CD4-positive, alpha-beta T cell treated with Interleukin-12 subunit alpha and Interleukin-12 subunit beta, for 1 hour (primary cell): ENCODE measurements around the gene MEI4.
"Not testable (repeated sequence)": the region's sequence is repeated elsewhere in the genome, so short reads cannot be mapped to it uniquely, and the experiment has no call there.

Source experiments
- DNase-seq: peaks from one replicate; pipeline ENCODE4 v3.0.0-alpha.2; 2020

MEI4 gene

DNA sequence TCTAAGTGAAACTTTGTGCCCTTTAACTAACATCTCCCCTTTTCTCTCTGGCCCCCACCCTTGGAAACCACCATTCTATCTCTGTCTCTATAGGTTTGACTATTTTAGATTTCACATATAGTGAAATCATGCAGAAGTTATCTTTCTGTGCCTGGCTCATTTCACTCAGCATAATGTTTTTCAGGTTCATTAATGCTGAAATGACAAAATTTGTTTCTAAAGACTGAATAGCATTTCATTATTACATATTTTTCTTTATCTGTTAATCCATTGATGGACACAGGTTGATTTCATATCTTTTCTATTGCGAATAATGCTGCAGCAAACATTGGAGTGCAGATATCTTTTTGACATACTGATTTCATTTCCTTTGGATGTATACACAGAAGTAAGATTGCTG is 30.7 kb downstream of the MEI4 start:
- DNase-seq, result no peak

DNA sequence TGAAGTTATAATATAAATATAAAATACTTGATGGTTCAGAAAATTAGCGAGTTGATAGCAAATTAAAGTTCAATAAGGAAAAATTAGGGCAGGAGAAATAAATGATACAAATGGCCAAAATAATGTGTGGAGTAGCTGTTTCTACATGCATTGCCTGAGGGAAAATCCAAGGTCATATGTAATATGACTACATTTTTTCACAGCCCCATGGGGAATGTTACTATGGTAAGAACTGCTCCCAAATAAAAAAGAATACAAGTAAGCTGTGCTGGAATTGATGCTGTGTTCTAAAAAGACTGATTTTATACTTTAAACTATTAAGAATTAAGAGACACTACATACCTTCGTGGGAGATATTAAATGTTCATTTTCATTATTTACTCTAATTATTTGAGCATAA is 34.1 kb downstream of the MEI4 start:
- no peak for DNase-seq

DNA sequence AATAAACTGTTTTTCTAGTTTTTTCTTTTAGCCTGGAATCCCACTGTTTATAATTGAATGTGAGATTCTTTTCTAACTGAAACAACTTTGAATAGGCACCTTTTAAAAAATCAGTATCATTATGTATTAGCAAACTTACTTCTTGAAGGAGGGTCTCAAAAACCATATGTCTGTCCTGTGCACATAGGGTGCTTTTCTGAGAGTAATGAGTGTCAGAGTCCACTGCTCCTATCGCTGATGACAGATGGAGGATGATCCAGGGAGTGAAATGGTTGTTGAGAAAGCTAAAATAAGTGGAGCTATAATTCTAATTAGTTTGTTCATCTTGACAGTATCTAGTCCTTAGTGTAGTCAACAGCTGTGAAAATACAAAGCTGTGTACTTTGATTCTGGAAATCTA is 35.8 kb downstream of the MEI4 start:
- no peak for DNase-seq

DNA sequence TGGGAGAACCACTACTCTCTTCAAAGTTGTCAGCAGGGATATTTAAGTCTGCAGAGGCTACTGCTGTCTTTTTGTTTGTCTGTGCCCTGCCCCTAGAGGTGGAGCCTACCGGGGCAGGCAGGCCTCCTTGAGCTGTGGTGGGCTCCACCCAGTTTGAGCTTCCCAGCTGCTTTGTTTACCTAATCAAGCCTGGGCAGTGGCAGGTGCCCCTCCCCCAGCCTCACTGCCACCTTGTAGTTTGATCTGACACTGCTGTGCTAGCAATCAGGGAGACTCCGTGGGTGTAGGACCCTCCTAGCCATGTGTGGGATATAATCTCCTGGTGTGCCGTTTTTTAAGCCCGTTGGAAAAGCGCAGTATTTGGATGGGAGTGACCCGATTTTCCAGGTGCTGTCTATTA is 47.3 kb downstream of the MEI4 start:
- DNase-seq, result not testable (repeated sequence)

DNA sequence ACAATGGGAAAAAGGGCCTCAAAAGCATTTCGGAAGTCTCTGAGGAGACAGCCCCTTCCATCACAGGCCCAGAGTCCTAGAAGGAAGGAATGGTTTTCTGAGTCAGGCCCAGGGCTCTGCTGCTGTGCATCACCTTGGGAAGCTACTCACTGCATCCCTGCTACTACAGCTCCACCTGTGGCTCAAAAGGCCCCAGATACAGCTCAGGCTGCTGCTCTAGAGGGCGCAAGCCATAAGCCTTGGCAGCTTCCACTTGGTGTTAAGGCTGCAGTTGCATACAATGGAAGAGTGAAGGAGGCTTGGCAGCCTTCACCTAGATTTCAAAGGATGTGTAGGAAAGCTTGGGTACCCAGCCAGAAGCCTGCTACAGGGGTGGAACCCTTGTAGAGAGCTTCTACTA is 54.8 kb downstream of the MEI4 start:
- no peak for DNase-seq

DNA sequence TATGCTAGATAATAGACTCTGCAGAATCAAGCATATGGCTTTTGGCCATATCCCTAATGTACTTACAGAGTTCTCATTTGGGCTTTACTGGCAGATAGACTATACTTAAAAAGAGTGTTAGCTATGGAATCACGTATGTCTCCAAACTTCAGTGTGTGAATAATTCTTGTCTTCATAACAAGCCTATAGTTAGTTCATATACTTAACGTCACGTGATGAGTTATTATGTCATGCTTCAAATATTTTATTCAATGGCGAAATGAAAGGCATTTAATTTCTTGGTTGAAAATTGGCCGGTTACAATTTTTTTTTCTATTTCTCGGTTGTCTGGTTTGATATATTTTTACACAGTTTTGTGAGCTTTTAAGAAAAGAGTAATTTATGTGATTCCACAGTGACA is 62.7 kb downstream of the MEI4 start:
- no peak for DNase-seq

DNA sequence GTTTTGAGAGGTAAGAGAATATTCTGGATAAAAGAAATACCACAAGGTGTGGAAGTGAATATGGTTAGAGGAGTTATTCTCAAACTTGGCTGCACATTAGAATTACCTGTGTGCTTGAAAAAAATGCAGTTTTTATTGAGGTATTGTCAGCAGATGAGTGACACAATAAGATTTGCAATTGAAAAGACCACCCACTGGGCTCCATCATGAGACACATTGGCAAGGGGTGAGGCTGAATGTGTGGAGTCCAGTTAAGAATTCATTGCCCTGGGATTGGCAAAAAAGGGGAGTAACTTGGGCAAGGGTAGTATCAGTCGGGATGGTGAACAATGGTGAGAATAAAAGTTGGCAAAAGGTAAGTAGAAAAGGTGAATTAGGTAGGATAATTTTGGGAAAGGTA is 63.5 kb downstream of the MEI4 start:
- no peak for DNase-seq

DNA sequence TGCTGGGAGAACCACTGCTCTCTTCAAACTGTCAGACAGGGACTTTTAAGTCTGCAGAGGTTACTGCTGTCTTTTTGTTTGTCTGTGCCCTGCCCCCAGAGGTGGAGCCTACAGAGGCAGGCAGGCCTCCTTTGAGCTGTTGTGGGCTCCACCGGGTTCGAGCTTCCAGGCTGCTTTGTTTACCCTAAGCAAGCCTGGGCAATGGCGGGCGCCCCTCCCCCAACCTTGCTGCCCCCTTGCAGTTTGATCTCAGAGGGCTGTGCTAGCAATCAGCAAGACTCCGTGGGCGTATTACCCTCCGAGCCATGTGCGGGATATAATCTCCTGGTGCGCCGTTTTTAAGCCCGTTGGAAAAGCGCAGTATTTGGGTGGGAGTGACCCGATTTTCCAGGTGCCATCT is 83.2 kb downstream of the MEI4 start:
- DNase-seq, result not testable (repeated sequence)

DNA sequence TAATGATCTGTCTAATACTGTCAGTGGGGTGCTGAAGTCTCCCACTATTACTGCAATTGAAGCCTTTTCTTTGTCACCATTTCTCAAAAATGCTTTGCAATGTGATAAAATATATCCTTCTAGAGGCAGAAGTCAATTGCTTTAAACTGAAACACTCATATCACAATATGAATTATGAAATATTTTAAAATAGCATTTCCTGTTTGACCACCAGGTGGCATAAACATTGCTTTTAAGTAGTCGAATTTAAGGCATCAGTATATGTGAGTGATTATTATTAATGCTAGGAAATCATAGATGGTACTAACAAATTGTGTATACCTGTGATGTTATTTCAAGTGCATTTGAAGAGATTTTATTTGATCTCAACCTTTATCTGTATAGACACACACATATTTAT is 87.5 kb downstream of the MEI4 start:
- DNase-seq, result no peak

DNA sequence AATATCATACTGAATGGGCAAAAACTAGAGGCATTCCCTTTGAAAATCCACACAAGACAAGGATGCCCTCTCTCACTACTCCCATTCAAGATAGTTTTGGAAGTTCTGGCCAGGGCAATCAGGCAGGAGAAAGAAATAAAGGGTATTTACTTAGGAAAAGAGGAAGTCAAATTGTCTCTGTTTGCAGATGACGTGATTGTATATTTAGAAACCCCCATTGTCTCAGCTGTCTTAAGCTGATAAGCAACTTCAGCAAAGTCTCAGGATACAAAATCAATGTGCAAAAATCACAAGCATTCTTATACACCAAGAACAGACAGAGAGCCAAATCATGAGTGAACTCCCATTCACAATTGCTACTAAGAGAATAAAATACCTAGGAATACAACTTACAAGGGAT is 99.3 kb downstream of the MEI4 start:
- DNase-seq, result not testable (repeated sequence)

DNA sequence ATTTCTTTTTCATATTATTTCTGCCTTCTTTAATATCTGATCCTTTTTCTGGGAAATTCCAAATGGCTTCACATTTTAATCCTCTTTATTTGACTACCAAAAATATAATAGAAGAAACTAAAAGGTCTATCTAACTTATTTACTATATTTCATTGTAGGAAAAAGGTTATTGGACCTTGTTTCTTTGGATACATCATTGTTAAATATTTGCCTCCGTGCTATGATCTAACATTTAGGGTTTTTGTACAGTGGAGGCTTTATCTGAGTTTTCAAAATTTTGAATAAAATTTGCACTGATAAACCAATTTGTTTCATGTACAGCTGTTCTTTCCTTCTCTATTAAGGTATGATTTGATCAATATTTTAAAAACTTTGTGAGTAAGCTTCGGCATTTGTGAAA is 109.5 kb downstream of the MEI4 start:
- DNase-seq, result no peak

DNA sequence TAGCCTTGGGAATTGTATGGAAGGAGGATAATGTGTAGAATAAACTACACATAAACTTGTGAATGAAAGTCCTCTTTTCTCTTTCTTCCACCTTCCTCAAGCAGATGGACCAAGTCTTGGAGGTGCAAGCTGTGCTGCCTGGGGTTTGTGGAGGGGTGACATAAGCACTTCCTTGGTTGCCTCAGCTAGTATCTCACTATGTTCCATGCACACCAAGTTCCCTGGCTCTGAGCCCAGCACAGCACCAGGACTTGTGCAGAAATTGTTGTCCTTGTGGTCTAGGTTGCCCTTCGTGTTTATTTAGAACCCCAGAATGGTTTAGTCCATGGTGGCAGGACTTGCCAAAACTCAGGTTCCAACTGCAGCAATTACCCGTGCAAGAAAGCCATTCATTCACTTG is 110.3 kb downstream of the MEI4 start:
- DNase-seq, result no peak

DNA sequence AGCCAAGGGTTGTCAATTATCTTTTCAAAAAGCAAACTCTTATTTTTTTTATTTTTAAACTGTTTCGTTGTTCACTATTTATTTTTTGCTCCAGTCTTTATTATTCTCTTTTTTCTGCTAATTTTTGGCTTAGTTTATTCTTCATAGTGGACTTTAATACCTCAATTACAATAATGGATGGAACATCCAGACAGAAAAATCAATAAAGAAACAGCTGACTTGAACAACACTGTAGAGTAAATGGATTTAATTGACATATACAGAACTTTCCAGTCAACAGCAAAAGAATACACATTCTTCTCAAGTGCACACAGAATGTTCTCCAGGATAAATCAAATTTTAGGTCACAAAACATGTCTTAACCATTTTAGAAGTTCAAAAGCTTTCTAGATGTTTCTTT is 111.5 kb downstream of the MEI4 start:
- DNase-seq, result no peak

DNA sequence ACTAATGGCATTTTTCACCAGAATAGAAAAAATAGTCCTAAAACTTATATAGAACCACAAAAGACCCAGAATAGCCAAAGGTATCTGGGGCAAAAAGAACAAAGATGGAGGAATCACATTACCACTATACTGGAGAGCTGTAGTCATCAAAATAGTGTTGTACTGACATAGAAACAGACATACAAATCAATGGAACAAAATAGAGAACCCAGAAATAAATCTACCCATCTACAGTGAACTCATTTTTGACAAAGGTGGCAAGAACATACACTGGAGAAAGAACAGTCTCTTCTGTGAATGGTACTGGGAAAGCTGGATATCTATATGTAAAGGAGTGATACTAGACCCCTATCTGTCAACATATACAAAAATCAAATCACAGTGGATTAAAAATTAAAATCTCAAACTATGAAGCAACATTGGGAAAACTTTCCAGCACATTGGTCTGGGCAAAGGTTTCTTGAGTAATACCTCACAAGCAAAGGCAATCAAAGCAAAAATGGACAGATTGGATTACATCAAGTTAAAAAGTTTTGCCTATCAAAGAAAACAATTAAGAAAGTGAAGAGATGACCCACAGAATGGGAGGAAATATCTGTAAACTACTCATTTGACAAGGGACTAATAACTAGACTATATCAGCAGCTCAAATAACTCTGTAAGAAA is 120.5 kb downstream of the MEI4 start:
- no peak for DNase-seq

DNA sequence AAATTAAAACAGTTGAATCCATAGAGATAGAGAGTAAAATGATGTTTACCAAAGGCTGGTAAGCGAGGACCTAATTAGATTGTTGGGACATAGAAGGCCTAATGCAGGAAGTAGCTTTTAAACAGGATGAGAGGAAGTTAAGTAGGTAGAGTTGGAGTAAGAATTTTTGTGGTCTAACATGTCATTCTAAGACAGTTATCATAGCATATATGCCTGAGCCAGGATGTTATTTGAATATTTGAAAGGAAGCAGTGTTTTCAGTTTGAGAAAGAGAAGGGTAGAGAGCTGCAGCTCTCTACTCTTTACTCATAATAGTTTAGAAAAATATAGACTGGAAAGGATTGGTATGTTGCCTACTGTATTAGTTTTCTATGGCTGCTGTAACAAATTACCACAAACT is 121.6 kb downstream of the MEI4 start:
- DNase-seq, result no peak

DNA sequence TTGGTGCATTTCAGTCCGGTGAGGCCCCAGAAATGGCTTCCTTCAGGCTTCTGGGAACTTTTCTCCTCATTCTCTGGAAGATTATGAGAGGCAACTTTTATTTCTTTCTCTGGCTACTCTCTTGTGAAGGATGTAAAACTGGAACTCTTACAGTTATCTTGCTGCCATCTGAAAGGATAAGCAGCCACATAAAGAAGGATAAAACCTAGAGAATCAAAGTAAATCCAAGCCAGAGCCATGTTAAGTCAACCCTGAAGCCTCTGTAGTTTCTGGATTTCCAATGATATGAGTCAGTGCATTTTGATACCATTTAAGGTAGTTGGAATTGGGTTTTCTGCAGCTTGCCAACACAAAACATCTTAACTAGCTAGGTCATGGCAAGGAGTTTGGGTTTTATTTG is 123.6 kb downstream of the MEI4 start:
- DNase-seq, result no peak

DNA sequence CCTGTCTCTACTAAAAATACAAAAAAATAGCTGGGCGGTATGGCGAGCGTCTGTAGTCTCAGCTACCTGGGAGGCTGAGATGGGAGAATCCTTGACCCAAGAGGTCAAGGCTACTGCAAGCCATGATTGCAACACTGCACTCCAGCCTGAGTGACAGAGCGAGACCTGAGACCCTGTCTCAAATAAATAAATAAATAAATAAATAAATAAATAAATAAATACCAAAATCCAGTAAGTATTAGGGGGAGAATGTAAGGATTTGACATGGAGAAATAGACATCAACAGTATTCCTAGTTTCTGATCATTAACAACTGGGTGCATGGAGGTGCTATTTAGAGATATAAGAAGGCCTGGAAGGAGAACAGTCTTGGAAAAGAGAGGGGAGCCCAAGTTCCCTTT is 125.7 kb downstream of the MEI4 start:
- DNase-seq, result no peak

DNA sequence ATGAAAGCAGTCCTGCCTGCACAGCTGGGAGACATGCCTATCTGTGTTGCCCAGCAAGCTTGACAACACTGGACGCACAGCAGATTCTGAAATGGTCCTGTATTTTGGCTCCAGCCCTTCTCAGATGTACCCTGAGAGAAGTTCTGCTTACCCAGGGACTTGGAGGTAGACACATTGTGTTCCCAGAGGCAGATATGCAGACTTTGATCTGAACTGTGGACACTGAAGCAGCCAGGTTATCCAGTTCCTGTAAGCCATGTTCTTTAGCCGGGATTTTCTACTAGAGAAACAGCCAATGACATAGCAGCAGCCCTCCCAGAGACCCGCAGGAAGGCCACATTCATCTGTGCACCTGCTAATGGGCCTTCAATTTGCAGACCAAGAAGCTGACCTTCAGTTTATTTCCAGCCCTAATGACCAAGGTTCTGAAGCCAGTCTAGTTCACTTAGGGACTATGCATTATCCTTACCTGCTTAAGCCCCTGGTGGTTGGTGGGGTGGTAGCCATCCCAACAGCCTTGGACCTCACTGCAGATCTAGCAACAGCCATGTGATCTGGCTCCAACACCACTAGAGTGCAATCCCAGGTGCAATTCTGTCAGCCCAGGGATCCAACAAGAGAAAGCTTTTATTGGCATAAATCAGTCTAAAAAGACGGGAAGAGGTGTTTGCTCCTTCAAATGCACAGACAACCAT is 134.2 kb downstream of the MEI4 start:
- no peak for DNase-seq

DNA sequence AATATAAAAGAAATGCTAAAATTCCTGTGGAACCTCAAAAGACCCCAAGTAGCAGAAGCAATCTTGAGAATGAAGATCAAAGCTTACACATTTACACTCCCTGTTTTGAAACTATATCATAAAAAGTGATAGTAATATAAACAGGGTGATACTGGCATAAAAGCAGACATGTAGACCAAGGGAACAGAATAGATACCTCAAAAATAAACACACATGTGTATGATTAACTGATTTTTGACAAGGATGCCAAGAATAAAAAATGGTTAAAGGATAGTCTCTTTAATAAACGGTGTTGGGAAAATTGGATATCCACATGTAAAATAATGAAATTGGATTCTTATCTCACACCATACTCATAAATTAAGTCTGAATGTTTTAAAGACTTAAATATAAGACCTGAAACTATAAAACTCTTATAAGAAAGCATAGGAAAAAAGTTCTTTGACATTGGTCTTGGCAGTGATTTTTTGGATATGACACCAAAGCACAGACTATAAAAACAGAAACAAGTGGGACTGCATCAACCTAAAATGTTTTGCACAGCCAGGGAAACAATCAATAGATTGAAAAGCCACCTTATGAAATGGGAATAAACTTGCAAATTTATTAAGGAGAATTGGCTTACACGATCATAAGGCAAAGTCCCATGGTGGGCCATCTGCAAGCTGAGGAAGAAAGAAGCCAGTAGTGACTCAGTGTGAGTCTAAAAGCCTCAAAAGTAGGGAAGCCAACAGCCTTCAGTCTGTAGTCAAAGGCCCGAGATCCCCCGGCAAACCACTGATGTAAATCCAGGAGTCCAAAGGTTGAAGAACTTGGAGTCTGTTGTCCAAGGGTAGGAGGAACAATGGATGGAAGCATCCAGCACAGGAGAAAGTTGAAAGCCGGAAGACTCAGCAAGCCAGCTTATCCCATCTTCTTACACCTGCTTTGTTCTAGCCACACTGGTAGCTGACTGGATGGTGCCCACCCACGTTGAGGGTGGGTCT is 144.3 kb downstream of the MEI4 start:
- DNase-seq, result no peak

DNA sequence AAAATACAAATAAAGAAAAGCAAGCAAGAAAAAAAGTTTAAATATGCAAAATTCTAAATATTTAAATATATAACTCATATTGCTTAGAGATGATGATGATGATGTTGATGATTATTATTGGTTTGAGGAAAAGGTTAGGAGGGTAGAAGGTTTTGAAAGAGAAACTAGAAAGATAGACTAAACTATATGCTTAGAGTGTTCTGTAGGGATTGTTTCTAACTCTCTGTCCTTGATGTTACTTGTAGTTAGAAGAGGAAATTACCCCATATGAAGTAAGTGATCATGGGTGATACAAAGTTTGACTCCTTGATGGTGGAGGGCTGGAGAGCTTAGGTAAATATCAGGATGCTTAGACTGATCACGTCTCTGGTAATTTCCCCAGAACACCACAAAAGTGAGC is 159.5 kb downstream of the MEI4 start:
- no peak for DNase-seq

DNA sequence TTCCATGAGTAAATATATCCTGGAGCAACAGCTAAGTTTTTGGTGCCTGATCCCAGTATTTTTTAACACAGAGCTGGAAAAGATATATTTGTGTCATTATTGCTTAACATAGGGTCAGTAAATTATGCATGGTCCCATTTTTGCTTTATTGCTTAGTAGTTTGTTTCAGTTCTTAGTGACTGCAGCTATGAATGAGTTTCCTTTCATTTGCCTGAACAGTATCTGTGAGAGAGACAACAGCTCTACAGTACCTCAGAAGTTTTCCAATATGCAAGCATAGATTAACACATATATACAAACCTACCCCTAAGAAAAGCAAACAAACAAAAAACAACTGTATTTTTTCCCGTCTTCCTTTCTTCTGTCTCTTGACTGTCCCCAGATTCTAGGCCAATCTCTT is 160.3 kb downstream of the MEI4 start:
- no peak for DNase-seq

DNA sequence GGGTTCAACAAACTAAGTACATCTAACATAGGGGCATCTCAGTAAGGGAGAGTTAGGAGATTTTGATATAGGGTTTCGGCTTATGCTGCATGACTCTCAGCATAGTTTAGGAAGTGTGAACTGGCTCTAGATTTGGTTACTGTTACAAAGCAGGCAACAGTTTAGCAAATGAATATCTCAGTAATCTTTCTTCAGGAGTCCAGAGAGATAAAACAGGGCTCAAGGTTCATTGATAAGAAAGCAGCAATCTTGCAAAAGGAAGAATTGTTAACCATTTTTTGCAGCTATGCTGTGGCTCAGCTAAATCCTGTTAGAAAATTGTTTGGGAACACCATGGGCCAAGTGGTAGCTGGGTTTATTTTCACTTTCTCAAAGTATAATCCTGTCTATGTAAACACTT is 161.3 kb downstream of the MEI4 start:
- no peak for DNase-seq

DNA sequence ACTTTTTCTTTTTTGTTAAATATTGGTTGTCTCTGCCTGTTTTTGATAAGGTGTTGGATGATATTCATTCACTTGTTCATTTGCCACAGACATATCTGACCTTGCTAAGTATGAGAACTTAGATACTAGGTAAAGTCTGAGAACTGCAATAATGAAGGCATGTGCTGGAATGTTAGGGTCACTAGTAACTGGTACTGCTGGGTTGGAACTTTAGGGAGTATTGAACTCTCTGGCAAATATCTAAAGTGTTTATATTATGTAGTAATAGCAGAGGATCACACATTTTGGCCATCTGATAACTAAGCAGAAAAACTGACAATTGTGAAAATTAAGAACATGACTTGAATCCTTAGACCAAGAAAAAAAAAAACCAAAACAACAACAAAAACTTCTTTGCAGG is 162.7 kb downstream of the MEI4 start:
- DNase-seq, result no peak

DNA sequence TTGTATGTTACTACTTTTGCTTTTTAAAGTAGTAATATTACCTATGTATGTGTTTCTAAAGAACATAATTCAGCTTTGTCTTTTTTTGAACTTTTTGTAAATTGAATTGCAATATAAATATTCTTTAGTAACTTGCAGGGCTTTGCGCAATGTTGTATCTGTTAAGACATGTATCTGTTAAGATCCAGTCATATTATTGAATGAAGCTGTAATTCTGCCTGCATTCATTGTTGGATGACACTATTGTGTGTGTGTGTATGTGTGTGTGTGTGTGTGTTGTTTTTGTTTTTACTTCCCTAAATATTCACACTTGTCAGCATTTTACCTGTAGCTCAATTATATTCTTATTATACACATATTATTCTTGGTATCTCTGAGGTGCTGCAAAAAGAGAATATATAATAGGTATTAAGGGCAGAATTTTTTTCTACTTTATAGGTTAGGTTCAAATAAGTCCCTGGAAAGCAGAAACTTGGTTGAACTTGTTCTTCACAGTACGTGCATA is 164.0 kb downstream of the MEI4 start:
- no peak for DNase-seq
